Upper lobe of left lung (tissue), 6 donors: ENCODE measurements around the gene WEE1. TPM values are rescaled to one million over a fixed set of nuclear protein-coding genes. Genes with fewer than 3 reads are reported as not detected.
A peak's percentile ranks its signal among the peaks of the same experiment; 100 is the strongest.

Experiments
- ATAC-seq, 2 donors: fragments of 200-7000 bp; cut with Tn5 transposase; one replicate each; pipeline ENCODE4 v1.9.1; 2022; ENCODE audit warnings: mild to moderate bottlenecking in 2 of 2, moderate library complexity in 2 of 2; ENCODE audit not compliant: low FRiP score in 2 of 2
- DNase-seq, 2 donors: peaks; one replicate each; pipeline ENCODE4 v3.0.0-alpha.2; 2019 to 2020
- H3K27ac ChIP-seq, 4 donors: fragments of 200-600 bp; sonication (generic); one replicate each; pipeline ENCODE4 v1.5.1; 2016 to 2019
- H3K27me3 ChIP-seq, 4 donors: fragments of 200-600 bp; sonication (generic); one replicate each; pipeline ENCODE4 v1.5.1; 2017 to 2019
- H3K36me3 ChIP-seq, 4 donors: fragments of 200-600 bp; sonication (generic); one replicate each; pipeline ENCODE4 v1.5.1; 2016 to 2019
- H3K4me1 ChIP-seq, 4 donors: fragments of 200-600 bp; sonication (generic); one replicate each; pipeline ENCODE4 v1.5.1; 2018 to 2019
- H3K4me3 ChIP-seq, 4 donors: fragments of 200-600 bp; sonication (generic); one replicate each; pipeline ENCODE4 v1.5.1; 2017 to 2019; ENCODE audit warnings: mild to moderate bottlenecking in 2 of 4, moderate library complexity in 1 of 4
- H3K9me3 ChIP-seq, 4 donors: fragments of 200-600 bp; sonication (generic); one replicate each; pipeline ENCODE4 v1.5.1; 2018 to 2019
- CTCF ChIP-seq, 6 experiments: fragments of 450-650 bp in 4 of 6; fragments of 200-600 bp in 2 of 6; sonication (generic) in 2 of 6; IDR thresholded peaks; one replicate each; pipeline ENCODE4 v1.5.1; 2016 to 2019; ENCODE audit warnings: antibody characterized with exemption in 6 of 6
- EP300 ChIP-seq, 4 donors: sonication (generic); formaldehyde crosslinking; IDR thresholded peaks; one replicate each; pipeline ENCODE4 v1.5.1; 2017; ENCODE audit warnings: antibody characterized with exemption in 4 of 4, control low read depth in 2 of 4
- POLR2A ChIP-seq, 4 donors: fragments of 450-650 bp; IDR thresholded peaks; one replicate each; pipeline ENCODE4 v1.5.1; 2016 to 2017; ENCODE audit warnings: antibody characterized with exemption in 4 of 4, mild to moderate bottlenecking in 2 of 4
- POLR2AphosphoS5 ChIP-seq, 2 donors: sonication (generic); formaldehyde crosslinking; IDR thresholded peaks; one replicate each; pipeline ENCODE4 v1.5.1; 2017; ENCODE audit warnings: antibody characterized with exemption in 2 of 2
- WGBS, 2 donors: methylation state at CpG; one replicate each; pipeline ENCODE4 v1.1.5; 2017 to 2018; 5-methylcytosine and 5-hydroxymethylcytosine counted together
- total RNA-seq, 6 donors: library from RNA; depleted of rRNA in 4 of 6; stranded (reverse); fragments of >200 nt in 4 of 6; gene quantifications; one replicate each; pipeline versions ENCODE4 v1.1.0 to v1.2.1, GENCODE V29; 2016 to 2021
- donor health status: DM: no; HTN: no; CAD: no; lungs with moderate emphysema.
- donor health status: DM: no; HTN: yes; CAD: no; lungs with severe emphysema.

The WEE1 gene
- total RNA-seq = 10 to 100 TPM in 5 of 6 donors, 1 to 10 TPM in 1; 9.2 to 47.1 (median 13.4) TPM

GRCh38 chr11:9573052-9573774 is at the start of gene WEE1:
Gene WEE1, plus strand, starts transcription at chr11:9573670. Its CDS starts 264 bp downstream, at chr11:9573934.
- peak; percentile 95 to 97 for ATAC-seq
- H3K36me3 ChIP-seq = no peaks in the 10 kb centered on the region
- no peaks in the 10 kb centered on the region for H3K27me3 ChIP-seq
- peak; percentile 98 to 100 for DNase-seq
- peak within 1 kb of the TSS; percentile 92 to 96 (median 94) for H3K27ac ChIP-seq
- H3K4me1 ChIP-seq = peaks cover 16 to 44% (median 30%) of the 10 kb centered on the region in 4 donors
- TF ChIP-seq CTCF (IDR thresholded peaks at IDR 0.05) (no peak), POLR2AphosphoS5 (IDR thresholded peaks at IDR 0.05) (peak; percentile 57 to 79), EP300 (IDR thresholded peaks at IDR 0.05) (no peak), POLR2A (IDR thresholded peaks at IDR 0.05) (peak in 3 of 4 donors; percentile 45 to 92 (median 88))
- WGBS, 2 donors = 0% methylated on average over 30 of the region's 73 CpGs; no CpG with 5 or more reads in 1 of the 2 donors
- peak within 1 kb of the TSS; percentile 85 to 97 (median 88) for H3K4me3 ChIP-seq
- H3K9me3 ChIP-seq = no peaks in the 10 kb centered on the region

- DNase-seq (no peak), ATAC-seq (no peak)
- Histone ChIP-seq H3K4me3 (no peak overlapping the region), H3K36me3 (peaks cover 2 to 39% (median 14%) of the 10 kb centered on the region in 4 donors), H3K9me3 (no peaks in the 10 kb centered on the region), H3K27me3 (no peaks in the 10 kb centered on the region), H3K27ac (no peak overlapping the region), H3K4me1 (peaks cover 0 to 14% (median 4%) of the 10 kb centered on the region in 4 donors)
- WGBS, 2 donors = 96 to 98% methylated on average over 2 of the region's 2 CpGs
- no peak for TF ChIP-seq CTCF (IDR thresholded peaks at IDR 0.05)
- no peak for TF ChIP-seq POLR2A (IDR thresholded peaks at IDR 0.05)
- no peak for TF ChIP-seq EP300 (IDR thresholded peaks at IDR 0.05)
- TF ChIP-seq POLR2AphosphoS5 (IDR thresholded peaks at IDR 0.05) = no peak
Observed at GRCh38 chr11:9524001-9524400, 49.5 kb upstream of the WEE1 start.

- DNase-seq = no peak
- Histone ChIP-seq H3K27me3 (no peaks in the 10 kb centered on the region), H3K27ac (no peak overlapping the region), H3K36me3 (peaks cover 2 to 35% (median 14%) of the 10 kb centered on the region in 4 donors), H3K4me3 (no peak overlapping the region), H3K9me3 (no peaks in the 10 kb centered on the region), H3K4me1 (peaks cover 3 to 20% (median 14%) of the 10 kb centered on the region in 4 donors)
- no peak for ATAC-seq
- 90 to 97% methylated on average over 3 of the region's 3 CpGs for WGBS, 2 donors
- TF ChIP-seq CTCF (IDR thresholded peaks at IDR 0.05) (no peak), POLR2AphosphoS5 (IDR thresholded peaks at IDR 0.05) (no peak), POLR2A (IDR thresholded peaks at IDR 0.05) (no peak), EP300 (IDR thresholded peaks at IDR 0.05) (no peak)
Observed at GRCh38 chr11:9525116-9525515, 48.4 kb upstream of the WEE1 start.

- 48% methylated on average over 8 of the region's 8 CpGs for WGBS, 2 donors
- Histone ChIP-seq H3K4me3 (no peak overlapping the region), H3K9me3 (no peaks in the 10 kb centered on the region), H3K36me3 (peaks cover 0 to 20% (median 8%) of the 10 kb centered on the region in 4 donors), H3K4me1 (peaks cover 6 to 20% (median 14%) of the 10 kb centered on the region in 4 donors), H3K27ac (peak overlapping the region in 3 of 4 donors; percentile 6 to 40 (median 33)), H3K27me3 (no peaks in the 10 kb centered on the region)
- TF ChIP-seq EP300 (IDR thresholded peaks at IDR 0.05) (no peak), POLR2AphosphoS5 (IDR thresholded peaks at IDR 0.05) (no peak), CTCF (IDR thresholded peaks at IDR 0.05) (no peak), POLR2A (IDR thresholded peaks at IDR 0.05) (no peak)
- DNase-seq (no peak), ATAC-seq (peak in 1 of 2 donors; percentile 70)
Observed at GRCh38 chr11:9527481-9528135, 45.9 kb upstream of the WEE1 start.
